H1 (cell line): ENCODE measurements around the gene ACTR6. TPM values are rescaled to one million over a fixed set of nuclear protein-coding genes. Genes with fewer than 3 reads are reported as not detected.

Experiments
- CTCF ChIA-PET: fragments of 300-600 bp; sonication (Branson Sonifier 250); formaldehyde crosslinking; loops from one replicate; lab custom pipeline; 2021; ENCODE audit not compliant: partially characterized antibody; lab: Charles Lee
- POLR2A ChIA-PET: fragments of 300-600 bp; sonication (Branson Sonifier 250); formaldehyde crosslinking; loops from one replicate; lab custom pipeline; 2021; ENCODE audit warnings: inconsistent platforms; ENCODE audit not compliant: partially characterized antibody; lab: Charles Lee
- DNase-seq, 2 experiments: peaks; one replicate each; pipeline versions ENCODE4 v3.0.0 to v3.0.0-alpha.2; 2010 to 2022; ENCODE audit warnings: low spot score in 2 of 2, low read depth in 1 of 2, mixed read lengths in 1 of 2
- FAIRE-seq: peaks from 2 replicates; lab custom pipeline; 2011; peaks lifted over from hg19 to GRCh38; lab: Jason Lieb, UNC
- H2AFZ ChIP-seq: 2 replicates; pipeline ENCODE4 v1.8.1; 2012; ENCODE audit warnings: low read length, inconsistent platforms
- H2AK5ac ChIP-seq: 2 replicates; pipeline ENCODE4 v1.6.1; 2013; ENCODE audit warnings: low read depth, low read length
- H2BK120ac ChIP-seq: replicated peaks from 2 replicates; pipeline ENCODE3; 2013; ENCODE audit warnings: low read depth, low read length, inconsistent platforms
- H2BK12ac ChIP-seq: 2 replicates; pipeline ENCODE4 v1.6.1; 2013; ENCODE audit warnings: low read depth, low read length
- H2BK15ac ChIP-seq: 2 replicates; pipeline ENCODE4 v1.6.1; 2013; ENCODE audit warnings: low read length
- H2BK20ac ChIP-seq: 2 replicates; pipeline ENCODE4 v1.6.1; 2013; ENCODE audit warnings: low read length
- H2BK5ac ChIP-seq: 2 replicates; pipeline ENCODE4 v1.6.1; 2013; ENCODE audit warnings: low read depth, low read length
- H3K14ac ChIP-seq: 2 replicates; pipeline ENCODE4 v1.6.1; 2013; ENCODE audit warnings: inconsistent platforms; ENCODE audit not compliant: insufficient read length
- H3K18ac ChIP-seq: 2 replicates; pipeline ENCODE4 v1.6.1; 2013; ENCODE audit warnings: low read length; ENCODE audit errors: extremely low read depth
- H3K23ac ChIP-seq: 2 replicates; pipeline ENCODE4 v1.6.1; 2013; ENCODE audit warnings: inconsistent platforms; ENCODE audit not compliant: insufficient read length
- H3K23me2 ChIP-seq: 2 replicates; pipeline ENCODE4 v1.6.1; 2013; ENCODE audit warnings: low read depth, low read length
- H3K27ac ChIP-seq: 2 replicates; pipeline ENCODE4 v1.6.1; 2011; ENCODE audit warnings: low read depth, low read length, inconsistent platforms
- H3K27me3 ChIP-seq, 4 experiments: replicated peaks in 1 of 4; 1 replicate in 1 of 4; 2 replicates in 3 of 4; pipeline versions ENCODE4 v1.6.1 to v1.8.1; 2011 to 2013; ENCODE audit warnings: low read length in 3 of 4, mild to moderate bottlenecking in 3 of 4, inconsistent platforms in 2 of 4, mixed read lengths in 2 of 4, moderate library complexity in 1 of 4; ENCODE audit not compliant: control insufficient read depth in 3 of 4, insufficient read depth in 3 of 4; ENCODE audit errors: extremely low read depth in 1 of 4
- H3K36me3 ChIP-seq, 4 experiments: 2 replicates each; pipeline versions ENCODE4 v1.6.1 to v1.8.1; 2011 to 2013; ENCODE audit warnings: mild to moderate bottlenecking in 4 of 4, low read length in 3 of 4, moderate library complexity in 2 of 4, control low read depth in 1 of 4, inconsistent platforms in 1 of 4; ENCODE audit not compliant: insufficient read depth in 4 of 4, control insufficient read depth in 2 of 4
- H3K4ac ChIP-seq: replicated peaks from 2 replicates; pipeline ENCODE3; 2013; ENCODE audit warnings: low read length, low read depth, mixed read lengths, inconsistent platforms; ENCODE audit not compliant: insufficient read length
- H3K4me1 ChIP-seq, 4 experiments: replicated peaks in 1 of 4; 1 replicate in 1 of 4; 2 replicates in 3 of 4; pipeline versions ENCODE4 v1.6.1 to v1.8.1; 2011 to 2013; ENCODE audit warnings: low read length in 3 of 4, inconsistent platforms in 2 of 4, mixed read lengths in 1 of 4; ENCODE audit not compliant: insufficient read depth in 4 of 4, control insufficient read depth in 3 of 4
- H3K4me2 ChIP-seq, 2 experiments: 2 replicates each; pipeline versions ENCODE4 v1.6.1 to v1.8.1; 2011 to 2013; ENCODE audit warnings: low read depth in 2 of 2, low read length in 2 of 2, control low read depth in 1 of 2, inconsistent platforms in 1 of 2, mild to moderate bottlenecking in 1 of 2; ENCODE audit not compliant: insufficient read depth in 1 of 2
- H3K4me3 ChIP-seq, 4 experiments: fragments of 200-600, 300-600 bp in 1 of 4; sonication (generic), shearing (Covaris generic), sonication (Bioruptor Twin) in 1 of 4; 2 replicates each; pipeline versions ENCODE4 v1.5.1 to v1.8.1; 2011 to 2016; ENCODE audit warnings: low read length in 4 of 4, low read depth in 3 of 4, control low read depth in 2 of 4, inconsistent platforms in 2 of 4, mild to moderate bottlenecking in 2 of 4, mixed read lengths in 1 of 4, moderate library complexity in 1 of 4; ENCODE audit not compliant: insufficient read depth in 2 of 4; ENCODE audit errors: extremely low read depth in 1 of 4
- H3K56ac ChIP-seq: replicated peaks from 2 replicates; pipeline ENCODE3; 2013; ENCODE audit warnings: low read depth, mild to moderate bottlenecking, mixed read lengths, low read length, inconsistent platforms; ENCODE audit not compliant: insufficient read length
- H3K79me1 ChIP-seq: 2 replicates; pipeline ENCODE4 v1.6.1; 2013; ENCODE audit warnings: low read depth, low read length, control low read depth
- H3K79me2 ChIP-seq, 2 experiments: 2 replicates each; pipeline versions ENCODE4 v1.6.1 to v1.8.1; 2012 to 2013; ENCODE audit warnings: low read length in 2 of 2, mild to moderate bottlenecking in 2 of 2, inconsistent platforms in 1 of 2; ENCODE audit not compliant: insufficient read depth in 2 of 2, control insufficient read depth in 1 of 2
- H3K9ac ChIP-seq, 4 experiments: replicated peaks in 1 of 4; 1 replicate in 1 of 4; 2 replicates in 3 of 4; pipeline versions ENCODE4 v1.6.1 to v1.8.1; 2011 to 2013; ENCODE audit warnings: low read depth in 3 of 4, low read length in 3 of 4, control low read depth in 2 of 4, mild to moderate bottlenecking in 2 of 4, moderate library complexity in 2 of 4, inconsistent platforms in 1 of 4; ENCODE audit errors: extremely low read depth in 1 of 4
- H3K9me3 ChIP-seq, 2 experiments: 2 replicates each; pipeline versions ENCODE4 v1.6.1 to v1.8.1; 2012 to 2013; ENCODE audit warnings: mild to moderate bottlenecking in 2 of 2, moderate library complexity in 2 of 2, control low read depth in 1 of 2, inconsistent platforms in 1 of 2, low read depth in 1 of 2, low read length in 1 of 2, mixed read lengths in 1 of 2; ENCODE audit not compliant: insufficient read depth in 2 of 2
- H4K20me1 ChIP-seq, 2 experiments: replicated peaks in 1 of 2; 2 replicates each; pipeline versions ENCODE3 to v1.8.1; 2011 to 2013; ENCODE audit warnings: inconsistent platforms in 2 of 2, low read length in 2 of 2, mild to moderate bottlenecking in 1 of 2; ENCODE audit not compliant: insufficient read depth in 2 of 2, control insufficient read depth in 1 of 2
- H4K5ac ChIP-seq: 2 replicates; pipeline ENCODE4 v1.6.1; 2013; ENCODE audit warnings: low read length, low read depth, mixed read lengths, inconsistent platforms; ENCODE audit not compliant: insufficient read length
- H4K8ac ChIP-seq: 2 replicates; pipeline ENCODE4 v1.8.0; 2013; ENCODE audit warnings: mild to moderate bottlenecking, moderate library complexity, low read length, inconsistent platforms; ENCODE audit not compliant: insufficient read depth; ENCODE audit errors: extremely low read depth
- H4K91ac ChIP-seq: replicated peaks from 2 replicates; pipeline ENCODE3; 2013; ENCODE audit warnings: low read length, mixed read lengths, inconsistent platforms; ENCODE audit not compliant: insufficient read length
- BACH1 ChIP-seq: IDR thresholded peaks from 2 replicates; pipeline ENCODE4 v1.6.1; 2012; ENCODE audit warnings: low read length, improper control_type of control experiment
- SIN3A ChIP-seq, 2 experiments: IDR thresholded peaks in 1 of 2; conservative IDR thresholded peaks in 1 of 2; 2 replicates each; pipeline ENCODE4 v1.6.1; 2011 to 2012; ENCODE audit warnings: low read length in 2 of 2, improper control_type of control experiment in 1 of 2, low read depth in 1 of 2, mild to moderate bottlenecking in 1 of 2
- TBP ChIP-seq: IDR thresholded peaks from 2 replicates; pipeline ENCODE4 v1.6.1; 2011; ENCODE audit warnings: low read depth, low read length, improper control_type of control experiment
- polyA plus RNA-seq, 7 experiments: library from polyadenylated mRNA; depleted of rRNA in 3 of 7; stranded (reverse) in 5 of 7; unstranded in 2 of 7; fragments of >200 nt in 5 of 7; fragments of 200-250 nt in 2 of 7; gene quantifications; 1 replicate in 5 of 7; 2 replicates in 1 of 7; 4 replicates in 1 of 7; pipeline versions ENCODE4 v1.2.1 to v1.2.3, GENCODE V29; 2011 to 2013; ENCODE audit warnings: missing spikeins in 2 of 7, mixed read lengths in 2 of 7
- total RNA-seq: library from RNA; stranded (reverse); fragmentation: NEBNext Ultra II Directional; extraction: Animal tissue kit (Norgen Biotek cat#: 25700); gene quantifications from 2 replicates; pipeline ENCODE4 v1.2.1, GENCODE V29; 2021

The ACTR6 gene
- total and polyA plus RNA-seq, 2 of the 8 experiments (the other 6 are each of a cell fraction or from before 2014, with no cell fraction given): 10.2 to 36.8 TPM

GRCh38 chr12:100171248-100171647 lies 29.4 kb upstream of the ACTR6 start:
- H2BK15ac ChIP-seq: no peak overlapping the region
- no peak overlapping the region for H2AFZ ChIP-seq
- H2BK120ac ChIP-seq: no peak overlapping the region
- ChIA-PET POLR2A (interaction anchor here (1.0 to 1.8 kb wide), 2 partner anchors 12 to 18 kb away, joined by 3 to 6 read pairs; no protein-coding TSS in a partner anchor), CTCF (interaction anchor here (0.8 to 7.6 kb wide), 5 partner anchors 11 to 42 kb away, joined by 3 to 41 read pairs (median 3); no protein-coding TSS in a partner anchor)
- H3K36me3 ChIP-seq: peaks cover 0 to 6% (median 0%) of the 10 kb centered on the region in 4 experiments; a peak in 4 of 8 replicates
- no peaks in the 10 kb centered on the region for H3K79me1 ChIP-seq
- no peaks in the 10 kb centered on the region for H4K20me1 ChIP-seq
- H3K9me3 ChIP-seq: no peaks in the 10 kb centered on the region
- H3K27ac ChIP-seq: no peak overlapping the region
- no peak overlapping the region for H3K23ac ChIP-seq
- H2BK20ac ChIP-seq: no peak overlapping the region
- H3K79me2 ChIP-seq: no peaks in the 10 kb centered on the region
- H3K4me2 ChIP-seq: no peak overlapping the region
- no peak overlapping the region for H2AK5ac ChIP-seq
- H3K56ac ChIP-seq: no peak overlapping the region
- H2BK12ac ChIP-seq: no peak overlapping the region
- no peak overlapping the region for H3K4ac ChIP-seq
- H3K18ac ChIP-seq: no peak overlapping the region
- no peak overlapping the region for H4K5ac ChIP-seq
- no peak for DNase-seq
- no peak overlapping the region for H4K8ac ChIP-seq
- H3K9ac ChIP-seq: no peak overlapping the region
- TF ChIP-seq BACH1 (no peak), SIN3A (conservative IDR thresholded peaks at IDR 0.05 in 1 of 2, IDR thresholded peaks at IDR 0.05 in 1 of 2; ENCODE audit: low read depth in 1 of 2, low read length in 2 of 2) (no peak), TBP (no peak)
- TF ChIP-seq, all 59 proteins: peak for 0
- FAIRE-seq: no peak
- Histone ChIP-seq H3K27me3 (no peaks in the 10 kb centered on the region), H3K4me1 (no peaks in the 10 kb centered on the region), H3K23me2 (no peaks in the 10 kb centered on the region), H4K91ac (no peak overlapping the region), H2BK5ac (no peak overlapping the region), H3K4me3 (no peak overlapping the region), H3K14ac (no peak overlapping the region)
